Activated CD4-positive, alpha-beta T cell treated with anti-CD3 and anti-CD28 coated beads, Interleukin-2, amount 10 ng/mL, durations not matched to agents 7 days and 5 days (primary cell): ENCODE measurements around the gene SULT2A1. TPM values are rescaled to one million over a fixed set of nuclear protein-coding genes. Genes with fewer than 3 reads are reported as not detected.
"Not testable (repeated sequence)": the region's sequence is repeated elsewhere in the genome, so short reads cannot be mapped to it uniquely, and the experiment has no call there.

Experiments used
- CTCF ChIA-PET: fragments of 350-600 bp; sonication (Branson Sonifier 250); formaldehyde crosslinking; loops from one replicate; lab custom pipeline; 2021; ENCODE audit warnings: antibody characterized with exemption; lab: Charles Lee
- POLR2A ChIA-PET: fragments of 350-600 bp; sonication (Branson Sonifier 250); formaldehyde crosslinking; loops from one replicate; lab custom pipeline; 2021; ENCODE audit warnings: antibody characterized with exemption; lab: Charles Lee
- DNase-seq: peaks from one replicate; pipeline ENCODE4 v3.0.0-alpha.2; 2020
- H3K27ac Mint-ChIP-seq: one replicate; pipeline ENCODE4 v1.8.0; 2021; ENCODE audit warnings: mild to moderate bottlenecking, moderate library complexity, mixed read lengths
- H3K27me3 Mint-ChIP-seq: one replicate; pipeline ENCODE4 v1.8.0; 2021; ENCODE audit warnings: mixed read lengths
- H3K36me3 Mint-ChIP-seq: one replicate; pipeline ENCODE4 v1.8.0; 2021; ENCODE audit warnings: low read depth, mixed read lengths
- H3K4me1 Mint-ChIP-seq: one replicate; pipeline ENCODE4 v1.8.0; 2021; ENCODE audit warnings: mixed read lengths
- H3K4me3 Mint-ChIP-seq: one replicate; pipeline ENCODE4 v1.8.0; 2021; ENCODE audit warnings: mild to moderate bottlenecking, moderate library complexity, mixed read lengths
- H3K9me3 Mint-ChIP-seq: one replicate; pipeline ENCODE4 v1.8.0; 2021; ENCODE audit warnings: mixed read lengths
- total RNA-seq, 2 experiments: library from RNA; stranded (reverse); gene quantifications; one replicate each; pipeline ENCODE4 v1.2.3, GENCODE V29; 2021

The SULT2A1 gene
- total RNA-seq = not detected

- DNase-seq = no peak
- H3K27ac Mint-ChIP-seq = no peak within 1 kb of the TSS
- no peak within 1 kb of the TSS for H3K4me3 Mint-ChIP-seq
- peaks cover 15% of the 10 kb centered on the region for H3K27me3 Mint-ChIP-seq
- ChIA-PET CTCF (no interaction called here), POLR2A (no interaction called here)
- no peaks in the 10 kb centered on the region for H3K36me3 Mint-ChIP-seq
- no peaks in the 10 kb centered on the region for H3K9me3 Mint-ChIP-seq
- H3K4me1 Mint-ChIP-seq = no peaks in the 10 kb centered on the region
These were observed at the start of gene SULT2A1 for GRCh38 chr19:47886010-47886559. TSS of gene SULT2A1 (minus strand) at chr19:47886315. CDS start at chr19:47886257, 58 bp downstream.

DNA sequence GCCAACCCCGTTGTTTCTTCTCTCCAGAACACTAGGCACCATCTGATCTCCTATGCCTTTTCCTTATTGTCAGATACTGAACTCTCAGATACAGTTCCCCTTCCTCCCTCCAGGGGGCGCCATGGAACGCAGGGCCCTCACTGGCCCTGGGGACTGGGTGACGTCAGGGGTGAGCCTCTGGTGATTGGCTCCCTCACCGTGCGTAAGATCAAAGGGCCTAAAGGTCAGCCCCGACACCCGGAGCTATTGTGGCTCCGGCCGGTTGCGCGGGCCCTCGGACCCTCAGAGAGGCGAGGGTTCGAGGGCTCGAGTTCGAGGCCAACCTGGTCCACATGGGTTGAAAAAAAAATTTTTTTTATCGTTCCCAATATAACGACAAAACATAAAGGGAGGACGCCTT is 42.5 kb upstream of the SULT2A1 start:
- POLR2A ChIA-PET, H3K4me1 Mint-ChIP-seq, H3K27me3 Mint-ChIP-seq, CTCF ChIA-PET, H3K36me3 Mint-ChIP-seq, H3K27ac Mint-ChIP-seq, DNase-seq, H3K4me3 Mint-ChIP-seq, H3K9me3 Mint-ChIP-seq: not testable (repeated sequence)

DNA sequence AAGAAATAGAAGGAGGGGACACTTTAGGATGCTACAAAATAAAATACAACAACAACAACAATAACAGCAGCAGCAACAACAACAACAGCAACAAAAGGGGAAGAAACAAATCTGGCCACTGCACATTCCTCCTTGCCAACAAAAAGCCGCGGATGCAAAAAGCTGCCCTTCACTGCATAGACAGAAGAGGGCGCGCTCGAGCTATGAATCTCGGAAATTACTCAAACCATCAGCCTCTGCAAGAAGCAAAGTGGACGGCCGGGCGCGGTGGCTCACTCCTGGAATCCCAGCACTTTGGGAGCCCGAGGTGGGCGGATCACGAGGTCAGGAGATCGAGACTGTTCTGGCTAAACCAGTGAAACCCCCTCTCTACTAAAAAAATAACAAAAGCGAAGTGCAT is 34.0 kb upstream of the SULT2A1 start:
- H3K9me3 Mint-ChIP-seq, H3K4me3 Mint-ChIP-seq, H3K27ac Mint-ChIP-seq, CTCF ChIA-PET, DNase-seq, H3K27me3 Mint-ChIP-seq, H3K4me1 Mint-ChIP-seq, H3K36me3 Mint-ChIP-seq, POLR2A ChIA-PET: not testable (repeated sequence)

DNA sequence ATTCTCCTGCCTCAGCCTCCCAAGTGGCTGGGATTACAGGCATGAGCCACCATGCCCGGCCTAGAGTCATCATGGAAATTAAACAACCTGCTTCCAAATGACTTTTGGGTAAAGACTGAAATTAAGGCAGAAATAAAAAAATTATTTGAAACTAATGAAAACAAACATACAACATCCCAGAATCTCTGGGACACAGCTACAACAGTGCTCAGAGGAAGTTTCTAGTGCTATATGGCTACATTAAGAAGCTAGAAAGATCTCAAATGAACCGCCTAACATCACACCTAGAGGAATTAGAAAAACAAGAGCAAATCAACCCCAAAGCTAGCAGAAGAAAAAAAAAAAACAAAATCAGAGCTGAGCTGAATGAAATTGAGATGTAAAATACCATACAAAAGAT is 24.1 kb upstream of the SULT2A1 start:
- POLR2A ChIA-PET, H3K27me3 Mint-ChIP-seq, H3K27ac Mint-ChIP-seq, H3K9me3 Mint-ChIP-seq, H3K36me3 Mint-ChIP-seq, H3K4me1 Mint-ChIP-seq, CTCF ChIA-PET, H3K4me3 Mint-ChIP-seq, DNase-seq: not testable (repeated sequence)

GRCh38 chr19:47909350-47909749 is 23.2 kb upstream of the SULT2A1 start:
- H3K4me1 Mint-ChIP-seq, POLR2A ChIA-PET, H3K9me3 Mint-ChIP-seq, CTCF ChIA-PET, H3K27me3 Mint-ChIP-seq, H3K27ac Mint-ChIP-seq, H3K4me3 Mint-ChIP-seq, H3K36me3 Mint-ChIP-seq: not testable (repeated sequence)
- DNase-seq = peak; percentile 87

DNA sequence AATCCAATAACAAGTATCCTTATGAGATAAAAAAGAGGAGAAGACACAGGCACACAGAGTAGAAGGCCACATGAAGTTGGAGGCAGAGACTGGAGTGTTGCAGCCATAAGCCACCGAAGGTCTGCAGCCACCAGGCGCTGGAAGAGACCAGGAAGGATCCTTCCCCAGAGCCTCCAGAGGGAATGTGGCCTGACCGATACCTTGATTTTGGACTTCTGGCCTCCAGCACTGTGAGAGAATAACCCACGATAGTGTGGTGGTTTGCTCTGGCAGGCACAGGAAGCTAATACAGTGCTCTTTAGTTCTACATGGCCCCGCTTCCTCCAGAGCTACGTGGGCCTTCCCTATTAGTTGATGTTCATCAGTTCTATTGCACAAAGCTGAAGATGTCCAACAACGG is 15.3 kb upstream of the SULT2A1 start:
- ChIA-PET POLR2A (no interaction called here), CTCF (no interaction called here)
- no peak overlapping the region for H3K27ac Mint-ChIP-seq

GRCh38 chr19:47899335-47899734 is 13.2 kb upstream of the SULT2A1 start:
- Mint-ChIP-seq H3K4me1 (no peaks in the 10 kb centered on the region), H3K9me3 (peaks cover 2% of the 10 kb centered on the region), H3K27ac (no peak overlapping the region), H3K36me3 (no peaks in the 10 kb centered on the region), H3K4me3 (no peak overlapping the region), H3K27me3 (peaks cover 11% of the 10 kb centered on the region)
- ChIA-PET POLR2A (no interaction called here), CTCF (interaction anchor here (0.5 kb wide), 1 partner anchor 1040 kb away, joined by 4 read pairs; no protein-coding TSS in a partner anchor)
- DNase-seq = no peak

More for the DNA sequence above, 15.3 kb upstream of the SULT2A1 start:
- Mint-ChIP-seq H3K36me3 (no peaks in the 10 kb centered on the region), H3K4me1 (no peaks in the 10 kb centered on the region), H3K9me3 (peaks cover 2% of the 10 kb centered on the region), H3K4me3 (no peak overlapping the region), H3K27me3 (peaks cover 11% of the 10 kb centered on the region)
- DNase-seq = no peak

- Mint-ChIP-seq H3K36me3 (no peaks in the 10 kb centered on the region), H3K4me3 (no peak overlapping the region), H3K27ac (no peak overlapping the region), H3K4me1 (no peaks in the 10 kb centered on the region), H3K9me3 (peaks cover 2% of the 10 kb centered on the region), H3K27me3 (peaks cover 11% of the 10 kb centered on the region)
- POLR2A ChIA-PET = no interaction called here
- CTCF ChIA-PET = no interaction called here
- no peak for DNase-seq
These were observed 11.7 kb upstream of the SULT2A1 start for GRCh38 chr19:47897861-47898260.

- CTCF ChIA-PET = no interaction called here
- no peaks in the 10 kb centered on the region for H3K36me3 Mint-ChIP-seq
- DNase-seq = no peak
These were observed 10.7 kb upstream of the SULT2A1 start for GRCh38 chr19:47896773-47897172.

DNA sequence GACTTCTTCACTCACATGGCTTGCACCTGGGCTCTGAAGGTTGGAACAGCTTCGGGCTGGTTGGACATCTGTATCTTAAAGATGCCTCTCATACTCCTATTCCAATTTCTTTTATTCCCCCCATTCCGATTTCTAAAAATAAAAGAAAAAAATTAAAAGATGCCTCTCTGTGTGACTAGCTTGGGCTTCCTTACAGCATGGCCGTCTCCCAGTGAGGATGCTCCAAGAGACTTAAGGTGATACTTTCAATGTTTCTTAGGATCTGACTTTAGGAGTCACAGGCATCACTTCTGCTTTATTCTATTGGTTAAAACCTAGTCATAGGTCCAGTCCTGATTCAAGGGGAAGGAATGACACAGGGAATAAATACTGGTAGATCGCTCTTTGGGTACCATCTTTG is 9.9 kb upstream of the SULT2A1 start:
- H3K36me3 Mint-ChIP-seq = no peaks in the 10 kb centered on the region
- ChIA-PET POLR2A (no interaction called here), CTCF (no interaction called here)
- DNase-seq = no peak
- no peak overlapping the region for H3K4me3 Mint-ChIP-seq
- H3K9me3 Mint-ChIP-seq = peaks cover 2% of the 10 kb centered on the region
- H3K4me1 Mint-ChIP-seq = no peaks in the 10 kb centered on the region
- H3K27ac Mint-ChIP-seq = no peak overlapping the region
- H3K27me3 Mint-ChIP-seq = peaks cover 4% of the 10 kb centered on the region

More at GRCh38 chr19:47896773-47897172, 10.7 kb upstream of the SULT2A1 start:
- POLR2A ChIA-PET = no interaction called here
- peaks cover 2% of the 10 kb centered on the region for H3K9me3 Mint-ChIP-seq
- peaks cover 6% of the 10 kb centered on the region for H3K27me3 Mint-ChIP-seq
- no peak overlapping the region for H3K4me3 Mint-ChIP-seq
- H3K27ac Mint-ChIP-seq = no peak overlapping the region
- no peaks in the 10 kb centered on the region for H3K4me1 Mint-ChIP-seq

DNA sequence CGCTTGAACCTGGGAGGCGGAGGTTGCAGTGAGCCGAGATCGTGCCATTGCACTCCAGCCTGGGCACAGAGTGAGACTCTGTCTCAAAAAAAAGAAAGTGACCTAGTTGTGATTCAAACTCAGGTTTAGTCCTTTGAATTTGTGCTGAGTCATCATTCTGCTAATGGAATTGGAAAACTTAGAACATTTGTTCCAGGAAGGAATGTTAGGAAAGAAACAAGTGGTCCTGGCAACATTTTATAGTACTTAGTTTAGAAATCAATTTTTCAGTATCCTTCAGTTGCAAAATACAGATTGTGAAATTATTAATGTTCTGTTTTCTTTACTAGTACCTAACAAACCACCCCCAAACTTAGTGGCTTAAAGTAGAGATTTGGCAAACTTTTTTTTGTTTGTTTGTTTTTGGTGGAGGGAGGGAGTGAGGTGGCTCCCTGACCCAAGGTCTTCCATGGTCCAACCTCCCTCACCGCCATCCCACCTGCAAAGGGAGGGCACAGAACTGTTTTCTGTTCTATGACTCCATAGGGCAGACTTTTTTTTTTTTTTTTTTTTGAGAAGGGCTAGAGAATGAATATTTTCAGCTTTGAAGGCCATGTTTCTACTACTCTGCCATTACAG is 9.2 kb upstream of the SULT2A1 start:
- no peaks in the 10 kb centered on the region for H3K4me1 Mint-ChIP-seq
- peaks cover 2% of the 10 kb centered on the region for H3K9me3 Mint-ChIP-seq
- no peaks in the 10 kb centered on the region for H3K36me3 Mint-ChIP-seq
- DNase-seq = no peak
- H3K4me3 Mint-ChIP-seq = no peak overlapping the region
- CTCF ChIA-PET = no interaction called here
- POLR2A ChIA-PET = no interaction called here
- no peak overlapping the region for H3K27ac Mint-ChIP-seq
- H3K27me3 Mint-ChIP-seq = peaks cover 4% of the 10 kb centered on the region

DNA sequence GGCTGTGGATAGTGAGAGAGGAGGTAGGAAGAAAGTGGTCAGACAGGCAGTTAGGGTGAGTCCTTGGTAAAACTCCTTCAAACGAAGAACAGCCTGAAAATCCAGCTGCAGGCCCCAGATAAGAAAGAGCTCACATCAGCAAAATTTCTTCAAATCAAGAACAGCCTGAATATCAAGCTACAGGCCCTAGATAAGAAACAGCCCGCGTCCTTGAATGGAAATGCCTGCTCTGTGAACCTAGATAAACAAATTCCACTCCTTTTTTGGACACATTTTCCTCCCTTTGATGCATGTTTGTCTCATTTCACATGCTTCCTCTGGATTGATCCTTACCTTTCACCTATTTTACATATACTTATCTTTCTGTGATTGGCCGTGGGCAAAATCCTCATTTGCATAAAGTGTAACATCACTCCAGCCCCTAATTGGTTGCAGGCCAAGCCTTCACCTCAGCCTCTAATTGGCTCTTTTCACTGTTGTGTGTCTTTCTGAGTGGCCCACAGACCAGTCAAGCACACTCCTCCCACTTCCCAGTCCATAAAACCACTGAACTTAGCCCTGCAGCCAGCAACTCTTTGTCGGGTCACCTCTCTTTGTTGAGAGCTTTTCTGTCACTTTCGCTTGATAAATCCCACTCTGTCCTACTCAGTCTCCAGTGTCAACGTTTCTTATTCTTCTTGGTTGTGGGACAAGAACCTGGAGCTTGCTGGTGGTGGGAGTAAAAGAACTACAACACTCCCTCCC is 6.0 kb upstream of the SULT2A1 start:
- DNase-seq = no peak
- no peaks in the 10 kb centered on the region for H3K27me3 Mint-ChIP-seq
- ChIA-PET CTCF (no interaction called here), POLR2A (no interaction called here)
- no peak overlapping the region for H3K4me3 Mint-ChIP-seq
- H3K4me1 Mint-ChIP-seq = no peaks in the 10 kb centered on the region
- peaks cover 2% of the 10 kb centered on the region for H3K9me3 Mint-ChIP-seq
- no peak overlapping the region for H3K27ac Mint-ChIP-seq
- no peaks in the 10 kb centered on the region for H3K36me3 Mint-ChIP-seq

DNA sequence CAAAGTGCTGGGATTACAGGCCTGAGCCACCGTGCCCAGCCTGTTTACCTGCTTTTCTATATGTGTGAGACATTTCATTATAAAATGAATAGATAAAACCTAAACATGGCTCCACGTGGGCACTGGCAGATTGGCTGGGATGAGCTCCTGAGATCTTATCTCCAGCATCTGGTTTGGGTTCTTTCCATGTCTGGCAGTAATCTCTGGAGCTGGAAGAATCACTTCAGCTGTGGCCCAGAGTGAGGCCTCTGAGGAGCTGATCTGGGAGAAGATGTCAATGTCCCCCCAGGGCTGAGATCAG is 5.5 kb upstream of the SULT2A1 start:
- CTCF ChIA-PET = no interaction called here

More for the DNA sequence above, 5.5 kb upstream of the SULT2A1 start:
- Mint-ChIP-seq H3K9me3 (peaks cover 2% of the 10 kb centered on the region), H3K36me3 (no peaks in the 10 kb centered on the region), H3K4me3 (no peak overlapping the region), H3K27ac (no peak overlapping the region), H3K4me1 (no peaks in the 10 kb centered on the region), H3K27me3 (no peaks in the 10 kb centered on the region)
- POLR2A ChIA-PET = no interaction called here
- no peak for DNase-seq
